ENCODE results near the gene PAFAH1B1.

DNA sequence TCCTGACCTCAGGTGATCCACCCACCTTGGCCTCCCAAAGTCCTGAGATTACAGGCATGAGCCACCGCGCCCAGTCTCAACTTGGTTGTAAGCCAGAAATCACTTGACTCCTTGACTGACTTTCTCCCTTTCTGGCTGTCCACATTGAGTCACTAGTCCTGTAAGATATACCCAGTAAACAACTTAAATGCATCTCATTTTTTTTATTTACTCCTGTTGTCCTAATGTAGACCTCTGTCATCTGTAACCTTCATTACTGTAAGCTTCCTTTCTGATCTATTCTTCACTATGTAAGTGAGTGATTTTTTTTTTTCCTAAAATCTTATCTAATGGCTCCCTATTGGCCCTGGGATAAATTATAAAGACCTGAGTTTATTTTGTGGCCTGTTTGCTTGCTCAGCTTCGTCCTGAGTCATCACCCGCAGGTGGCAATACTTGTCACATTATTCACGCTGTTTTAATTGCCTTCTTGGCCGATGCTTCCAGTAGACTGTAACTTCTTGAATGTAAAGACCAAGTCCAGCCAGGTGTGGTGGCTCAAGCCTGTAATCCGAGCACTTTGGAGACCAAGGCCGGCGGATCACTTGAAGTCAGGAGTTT is 41.0 kb downstream of the PAFAH1B1 start:
- no peak for TF ChIP-seq EP300 (IDR thresholded peaks at IDR 0.05; ENCODE audit: borderline replicate concordance in 1 of 2, control insufficient read depth in 1 of 2, low read depth in 2 of 2, low read length in 2 of 2)
- no peak for TF ChIP-seq TAF1 (IDR thresholded peaks at IDR 0.05; ENCODE audit: borderline replicate concordance, low read depth, low read length)
- TF ChIP-seq HDAC2 (IDR thresholded peaks at IDR 0.05): no peak
- no peak for TF ChIP-seq SRF (IDR thresholded peaks at IDR 0.05; ENCODE audit: low read depth in 2 of 2, low read length in 2 of 2)
- TF ChIP-seq POLR2AphosphoS2 (IDR thresholded peaks at IDR 0.05; ENCODE audit: low read depth, low read length): no peak
- TF ChIP-seq FOXM1 (IDR thresholded peaks at IDR 0.05; ENCODE audit: low read depth, low read length): no peak
- no peak for TF ChIP-seq BRCA1 (IDR thresholded peaks at IDR 0.05; ENCODE audit: low read depth, low read length)
- TF ChIP-seq CTCF (IDR thresholded peaks at IDR 0.05 in 2 of 3, conservative IDR thresholded peaks at IDR 0.05 in 1 of 3; ENCODE audit: control insufficient read depth in 2 of 3, extremely low read depth in 1 of 3, insufficient read depth in 1 of 3, low read depth in 3 of 3, low read length in 3 of 3): no peak
- no peak for TF ChIP-seq CBX5 (IDR thresholded peaks at IDR 0.05; ENCODE audit: low read depth)
- no peak for TF ChIP-seq ZSCAN29 (IDR thresholded peaks at IDR 0.05)
- no peak for TF ChIP-seq PBX3 (IDR thresholded peaks at IDR 0.05; ENCODE audit: insufficient replicate concordance, low read depth, low read length)
- TF ChIP-seq ZZZ3 (IDR thresholded peaks at IDR 0.05; ENCODE audit: control insufficient read depth, insufficient read length, low read depth): no peak
- TF ChIP-seq SUPT20H (IDR thresholded peaks at IDR 0.05; ENCODE audit: borderline replicate concordance, control insufficient read depth, low read depth, low read length): no peak
